PFSK-1 (cell line): Measurements from ENCODE around the gene PCDHA12.
A peak's percentile ranks its signal among the peaks of the same experiment; 100 is the strongest.

ENCODE experiments used
- FOXP2 ChIP-seq: optimal IDR thresholded peaks from 2 replicates; pipeline ENCODE3; 2011; ENCODE audit warnings: borderline replicate concordance, control low read depth, inconsistent platforms; ENCODE audit not compliant: insufficient read depth; ENCODE audit errors: extremely low read length, extremely low read depth
- POLR2AphosphoS5 ChIP-seq: IDR thresholded peaks from 2 replicates; pipeline ENCODE4 v1.6.1; 2012; ENCODE audit warnings: low read depth, mild to moderate bottlenecking, control low read depth, low read length, moderate library complexity
- REST ChIP-seq, 2 experiments: IDR thresholded peaks; 2 replicates each; pipeline versions ENCODE4 v1.6.1 to v1.8.0; 2011 to 2012; ENCODE audit warnings: low read depth in 2 of 2, low read length in 2 of 2, control low read depth in 1 of 2, inconsistent platforms in 1 of 2, mild to moderate bottlenecking in 1 of 2, moderate library complexity in 1 of 2; ENCODE audit not compliant: insufficient read depth in 1 of 2
- SIN3A ChIP-seq: IDR thresholded peaks from 2 replicates; pipeline ENCODE4 v1.6.1; 2012; ENCODE audit warnings: mild to moderate bottlenecking, low read length, moderate library complexity, borderline replicate concordance; ENCODE audit not compliant: insufficient read depth
- TAF1 ChIP-seq: IDR thresholded peaks from 2 replicates; pipeline ENCODE4 v1.6.1; 2012; ENCODE audit warnings: low read length, control low read depth, borderline replicate concordance; ENCODE audit not compliant: insufficient read depth

PCDHA12 gene

DNA sequence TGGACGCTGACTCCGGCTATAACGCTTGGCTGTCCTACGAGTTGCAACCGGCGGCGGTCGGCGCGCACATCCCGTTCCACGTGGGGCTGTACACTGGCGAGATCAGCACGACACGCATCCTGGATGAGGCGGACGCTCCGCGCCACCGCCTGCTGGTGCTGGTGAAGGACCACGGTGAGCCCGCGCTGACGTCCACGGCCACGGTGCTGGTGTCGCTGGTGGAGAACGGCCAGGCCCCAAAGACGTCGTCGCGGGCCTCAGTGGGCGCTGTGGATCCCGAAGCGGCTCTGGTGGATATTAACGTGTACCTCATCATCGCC lies 2.1 kb downstream of the PCDHA12 start:
- TF ChIP-seq TAF1 (no peak), FOXP2 (no peak), SIN3A (no peak), POLR2AphosphoS5 (no peak), REST (IDR thresholded peaks at IDR 0.05; ENCODE audit: insufficient read depth in 1 of 2, low read depth in 2 of 2, low read length in 2 of 2) (no peak)

GRCh38 chr5:140881889-140882590 lies 6.9 kb downstream of the PCDHA12 start, which contains the start of gene PCDHA13:
TSS of gene PCDHA13 (plus strand) at chr5:140882124. CDS start at chr5:140882269, 145 bp downstream.
- no peak for TF ChIP-seq REST (IDR thresholded peaks at IDR 0.05; ENCODE audit: insufficient read depth in 1 of 2, low read depth in 2 of 2, low read length in 2 of 2)
- no peak for TF ChIP-seq FOXP2
- TF ChIP-seq SIN3A, result no peak
- no peak for TF ChIP-seq POLR2AphosphoS5

GRCh38 chr5:140882591-140882899 lies 7.4 kb downstream of the PCDHA12 start:
- TF ChIP-seq REST (IDR thresholded peaks at IDR 0.05; ENCODE audit: insufficient read depth in 1 of 2, low read depth in 2 of 2, low read length in 2 of 2), result peak; percentile 25 to 59; a peak in 2 of 4 replicates
- no peak for TF ChIP-seq POLR2AphosphoS5

DNA sequence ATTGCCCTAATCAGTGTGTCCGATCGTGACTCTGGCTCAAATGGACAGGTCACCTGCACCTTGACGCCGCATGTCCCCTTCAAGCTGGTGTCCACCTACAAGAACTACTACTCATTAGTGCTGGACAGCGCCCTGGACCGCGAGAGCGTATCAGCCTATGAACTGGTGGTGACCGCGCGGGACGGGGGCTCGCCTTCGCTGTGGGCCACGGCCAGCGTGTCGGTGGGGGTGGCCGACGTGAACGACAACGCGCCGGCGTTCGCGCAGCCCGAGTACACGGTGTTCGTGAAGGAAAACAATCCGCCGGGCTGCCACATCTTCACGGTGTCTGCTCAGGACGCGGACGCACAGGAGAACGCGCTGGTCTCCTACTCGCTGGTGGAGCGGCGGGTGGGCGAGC lies 8.3 kb downstream of the PCDHA12 start:
- TF ChIP-seq REST (IDR thresholded peaks at IDR 0.05; ENCODE audit: insufficient read depth in 1 of 2, low read depth in 2 of 2, low read length in 2 of 2) (peak in 1 of 2 experiments; percentile 76; a peak in 2 of 4 replicates), POLR2AphosphoS5 (no peak)

GRCh38 chr5:140883927-140884697 lies 9.0 kb downstream of the PCDHA12 start:
- TF ChIP-seq TAF1 (no peak), FOXP2 (no peak), POLR2AphosphoS5 (no peak), REST (IDR thresholded peaks at IDR 0.05; ENCODE audit: insufficient read depth in 1 of 2, low read depth in 2 of 2, low read length in 2 of 2) (no peak), SIN3A (no peak)
